GM12878 (cell line): ENCODE measurements around the gene CD300A. TPM values are rescaled to one million over a fixed set of nuclear protein-coding genes. Genes with fewer than 3 reads are reported as not detected.

Experiments
- ATAC-seq: fragments of 200-7000 bp; cut with Tn5 transposase; 3 replicates; pipeline ENCODE4 v1.9.1; 2020; ENCODE audit warnings: mild to moderate bottlenecking, moderate library complexity
- BruUV-seq: library from RNA; stranded (reverse); fragments of 400-500 nt; replicated peaks from 2 replicates; lab custom pipeline; 2021; lab: Mats Ljungman, UMichigan
- CTCF ChIA-PET: fragments of 300-600 bp; sonication (Branson Sonifier 250); formaldehyde crosslinking; extraction: SDS; loops from one replicate; lab custom pipeline; 2021; ENCODE audit warnings: inconsistent platforms; lab: Yijun Ruan, JAX
- POLR2A ChIA-PET: fragments of 350-600 bp; formaldehyde crosslinking; extraction: SDS; loops from one replicate; lab custom pipeline; 2021; ENCODE audit warnings: inconsistent platforms; lab: Charles Lee
- RAD21 ChIA-PET: fragments of 300-600 bp; sonication (Branson Sonifier 250); formaldehyde crosslinking; loops from one replicate; lab custom pipeline; 2023; ENCODE audit warnings: antibody characterized with exemption; ENCODE audit not compliant: unreplicated experiment; lab: Charles Lee
- SMC1A ChIA-PET: fragments of 300-600 bp; sonication (Branson Sonifier 250); formaldehyde crosslinking; loops from one replicate; lab custom pipeline; 2023; ENCODE audit not compliant: unreplicated experiment, uncharacterized antibody; lab: Charles Lee
- DNase-seq: peaks from one replicate; pipeline ENCODE4 v3.0.0-alpha.2; 2011; ENCODE audit warnings: low read depth, low spot score
- FAIRE-seq: peaks from 3 replicates; lab custom pipeline; 2011; peaks lifted over from hg19 to GRCh38; lab: Jason Lieb, UNC
- H2AFZ ChIP-seq: 2 replicates; pipeline ENCODE4 v1.6.0; 2011; ENCODE audit warnings: low read depth, low read length, control low read depth; ENCODE audit not compliant: control insufficient read depth
- H3K27ac ChIP-seq: 2 replicates; pipeline ENCODE4 v1.5.1; 2011; ENCODE audit warnings: control low read depth; ENCODE audit not compliant: control insufficient read depth, insufficient read depth
- H3K27me3 ChIP-seq, 2 experiments: replicated peaks in 1 of 2; 2 replicates each; pipeline versions ENCODE4 v1.6.0 to v1.6.1; 2011; ENCODE audit warnings: low read length in 1 of 2; ENCODE audit not compliant: control insufficient read depth in 2 of 2, insufficient read depth in 2 of 2
- H3K36me3 ChIP-seq, 2 experiments: 2 replicates each; pipeline ENCODE4 v1.5.1; 2011; ENCODE audit warnings: low read length in 1 of 2; ENCODE audit not compliant: control insufficient read depth in 2 of 2, insufficient read depth in 2 of 2
- H3K4me1 ChIP-seq: 2 replicates; pipeline ENCODE4 v1.6.1; 2011; ENCODE audit warnings: mild to moderate bottlenecking, low read length, moderate library complexity, mixed read lengths; ENCODE audit not compliant: control insufficient read depth, insufficient read depth
- H3K4me2 ChIP-seq: 2 replicates; pipeline ENCODE4 v1.6.0; 2011; ENCODE audit warnings: control low read depth; ENCODE audit not compliant: control insufficient read depth, insufficient read depth
- H3K4me3 ChIP-seq: fragments of 200-600 bp; sonication (generic); 2 replicates; pipeline ENCODE4 v1.5.1; 2016
- H3K79me2 ChIP-seq: 2 replicates; pipeline ENCODE4 v1.6.0; 2011; ENCODE audit warnings: low read length; ENCODE audit not compliant: control insufficient read depth, insufficient read depth
- H3K9ac ChIP-seq: 2 replicates; pipeline ENCODE4 v1.8.0; 2011; ENCODE audit warnings: low read length, control low read depth, mixed read lengths; ENCODE audit not compliant: control insufficient read depth, insufficient read depth
- H3K9me3 ChIP-seq: replicated peaks from 3 replicates; pipeline ENCODE4 v1.5.1; 2011; ENCODE audit warnings: mild to moderate bottlenecking, low read length; ENCODE audit not compliant: control insufficient read depth, insufficient read depth
- H4K20me1 ChIP-seq: 2 replicates; pipeline ENCODE4 v1.6.0; 2011; ENCODE audit not compliant: control insufficient read depth, insufficient read depth
- ASH2L ChIP-seq: fragments of 300-600, 200-600 bp; sonication (generic); IDR thresholded peaks from 2 replicates; pipeline ENCODE4 v1.6.1; 2017; ENCODE audit warnings: low read depth, mild to moderate bottlenecking, borderline replicate concordance
- CBX3 ChIP-seq: fragments of 200-600 bp; sonication (generic); IDR thresholded peaks from 2 replicates; pipeline ENCODE4 v1.6.1; 2016; ENCODE audit warnings: low read depth, borderline replicate concordance
- CREM ChIP-seq: IDR thresholded peaks from 2 replicates; pipeline ENCODE4 v1.6.1; 2014; ENCODE audit warnings: antibody characterized with exemption, low read depth
- GABPA ChIP-seq: IDR thresholded peaks from 2 replicates; pipeline ENCODE4 v1.6.1; 2014; ENCODE audit warnings: antibody characterized with exemption, low read depth, mild to moderate bottlenecking, inconsistent platforms
- NFYB ChIP-seq: IDR thresholded peaks from 2 replicates; pipeline ENCODE4 v1.6.1; 2011; ENCODE audit warnings: low read depth, mild to moderate bottlenecking, low read length, improper control_type of control experiment, moderate library complexity; ENCODE audit not compliant: insufficient read depth
- RELA ChIP-seq: fragments of 450-650 bp; IDR thresholded peaks from 2 replicates; pipeline ENCODE4 v1.8.0; 2014; ENCODE audit warnings: borderline replicate concordance; ENCODE audit not compliant: partially characterized antibody
- SIN3A ChIP-seq: IDR thresholded peaks from 2 replicates; pipeline ENCODE4 v1.6.1; 2012; ENCODE audit warnings: low read depth, low read length, improper control_type of control experiment
- WGBS: methylation state at CpG from one replicate; pipeline ENCODE4 v1.1.6; 2016; ENCODE audit warnings: low lambda C conversion rate; ENCODE audit not compliant: insufficient replicate concordance, insufficient coverage; ENCODE audit errors: missing lambda C conversion rate; 5-methylcytosine and 5-hydroxymethylcytosine counted together
- in situ Hi-C: fragments of 300-500 bp; cut with MboI; formaldehyde crosslinking; loops from 9 replicates; pipeline ENCODE4 v1.14.3; 2018; ENCODE audit warnings: mixed read lengths
- intact Hi-C: fragments of 100-400 bp; cut with micrococcal nuclease; formaldehyde crosslinking; loops from one replicate; pipeline ENCODE4 v1.14.2; 2022; ENCODE audit not compliant: unreplicated experiment
- polyA plus RNA-seq, 11 experiments: library from polyadenylated mRNA; depleted of rRNA in 4 of 11; unstranded in 6 of 11; stranded (reverse) in 5 of 11; fragments of >200 nt; fragmentation: Nextera tagmentation in 4 of 11; fragmentation: Illumina TruSeq in 1 of 11; extraction: Ambion mirVana in 4 of 11; extraction: Trizol in 1 of 11; gene quantifications; 1 replicate in 1 of 11; 2 replicates in 10 of 11; pipeline versions ENCODE4 v1.2.1 to v1.2.3, GENCODE V29; 2011 to 2016; ENCODE audit warnings: inconsistent platforms in 2 of 11, missing spikeins in 2 of 11, low read depth in 1 of 11
- total RNA-seq, 4 experiments: library from RNA; depleted of rRNA in 3 of 4; stranded (reverse); fragments of >200 nt in 3 of 4; fragmentation: Illumina TruSeq in 1 of 4; extraction: Trizol in 1 of 4; gene quantifications; 2 replicates each; pipeline versions ENCODE4 v1.2.1 to v1.2.3, GENCODE V29; 2013 to 2021
- TF ChIP-seq, protein P1 (sequence below): IDR thresholded peaks from 2 replicates; pipeline ENCODE4 v1.6.1; 2011; ENCODE audit warnings: borderline replicate concordance, low read depth, mild to moderate bottlenecking, moderate library complexity, low read length; ENCODE audit not compliant: insufficient read depth, poor library complexity, severe bottlenecking
- TF ChIP-seq, protein P2 (sequence below): fragments of 150-350 bp; IDR thresholded peaks from 2 replicates; pipeline ENCODE4 v1.6.1; 2016; ENCODE audit warnings: low read depth, low read length

CD300A gene
- total and polyA plus RNA-seq, 10 of the 15 experiments (the other 5 are each of a cell fraction or from before 2014, with no cell fraction given) = 10.6 to 128 (median 36.1) TPM

DNA sequence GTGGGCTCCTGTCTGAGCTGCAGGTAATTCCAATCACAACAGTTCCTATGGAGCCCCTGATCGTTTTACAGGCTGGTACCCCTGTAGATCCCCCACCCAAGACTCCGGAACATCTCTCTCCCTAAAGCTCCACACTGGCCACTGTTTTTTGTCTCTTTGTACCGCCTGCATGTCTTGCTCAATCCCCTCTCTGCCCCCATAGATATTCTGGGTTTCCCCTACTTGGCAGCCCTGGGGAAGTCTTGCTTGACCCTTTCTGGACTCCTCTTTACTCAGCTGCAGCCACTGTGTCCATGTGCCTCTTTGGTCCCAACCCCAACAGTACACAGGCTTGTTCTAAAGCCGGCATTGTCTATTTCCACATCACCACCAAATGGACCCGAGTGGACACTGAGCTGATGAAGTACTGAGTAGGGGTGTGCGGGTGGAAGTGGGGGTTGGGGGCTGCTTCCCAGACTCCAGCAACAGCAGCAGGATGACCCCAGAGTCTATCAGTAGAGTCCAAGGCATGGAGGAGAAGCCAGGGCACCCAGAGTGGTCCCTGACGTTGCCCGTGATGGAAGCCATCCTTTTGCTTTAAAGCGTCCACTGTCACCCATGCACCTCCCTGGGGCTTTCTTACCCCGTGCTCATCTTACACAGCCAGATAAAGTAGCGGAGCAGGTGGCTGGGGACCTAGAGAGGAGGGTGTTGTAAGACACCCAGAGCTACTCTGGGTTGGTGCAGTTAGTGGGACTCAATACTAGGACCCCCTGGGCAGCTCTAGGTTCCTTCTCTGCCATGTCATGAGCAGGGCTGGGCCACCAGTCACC lies 58.4 kb downstream of the CD300A start:
- TF ChIP-seq CBX3 = no peak
- TF ChIP-seq GABPA = no peak
- no peak for TF ChIP-seq SIN3A
- TF ChIP-seq, protein P1, sequence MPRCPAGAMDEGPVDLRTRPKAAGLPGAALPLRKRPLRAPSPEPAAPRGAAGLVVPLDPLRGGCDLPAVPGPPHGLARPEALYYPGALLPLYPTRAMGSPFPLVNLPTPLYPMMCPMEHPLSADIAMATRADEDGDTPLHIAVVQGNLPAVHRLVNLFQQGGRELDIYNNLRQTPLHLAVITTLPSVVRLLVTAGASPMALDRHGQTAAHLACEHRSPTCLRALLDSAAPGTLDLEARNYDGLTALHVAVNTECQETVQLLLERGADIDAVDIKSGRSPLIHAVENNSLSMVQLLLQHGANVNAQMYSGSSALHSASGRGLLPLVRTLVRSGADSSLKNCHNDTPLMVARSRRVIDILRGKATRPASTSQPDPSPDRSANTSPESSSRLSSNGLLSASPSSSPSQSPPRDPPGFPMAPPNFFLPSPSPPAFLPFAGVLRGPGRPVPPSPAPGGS = no peak
- TF ChIP-seq RELA = no peak
- no peak for TF ChIP-seq NFYB
- no peak for TF ChIP-seq ASH2L
- no peak for TF ChIP-seq CREM
- TF ChIP-seq, protein P2, sequence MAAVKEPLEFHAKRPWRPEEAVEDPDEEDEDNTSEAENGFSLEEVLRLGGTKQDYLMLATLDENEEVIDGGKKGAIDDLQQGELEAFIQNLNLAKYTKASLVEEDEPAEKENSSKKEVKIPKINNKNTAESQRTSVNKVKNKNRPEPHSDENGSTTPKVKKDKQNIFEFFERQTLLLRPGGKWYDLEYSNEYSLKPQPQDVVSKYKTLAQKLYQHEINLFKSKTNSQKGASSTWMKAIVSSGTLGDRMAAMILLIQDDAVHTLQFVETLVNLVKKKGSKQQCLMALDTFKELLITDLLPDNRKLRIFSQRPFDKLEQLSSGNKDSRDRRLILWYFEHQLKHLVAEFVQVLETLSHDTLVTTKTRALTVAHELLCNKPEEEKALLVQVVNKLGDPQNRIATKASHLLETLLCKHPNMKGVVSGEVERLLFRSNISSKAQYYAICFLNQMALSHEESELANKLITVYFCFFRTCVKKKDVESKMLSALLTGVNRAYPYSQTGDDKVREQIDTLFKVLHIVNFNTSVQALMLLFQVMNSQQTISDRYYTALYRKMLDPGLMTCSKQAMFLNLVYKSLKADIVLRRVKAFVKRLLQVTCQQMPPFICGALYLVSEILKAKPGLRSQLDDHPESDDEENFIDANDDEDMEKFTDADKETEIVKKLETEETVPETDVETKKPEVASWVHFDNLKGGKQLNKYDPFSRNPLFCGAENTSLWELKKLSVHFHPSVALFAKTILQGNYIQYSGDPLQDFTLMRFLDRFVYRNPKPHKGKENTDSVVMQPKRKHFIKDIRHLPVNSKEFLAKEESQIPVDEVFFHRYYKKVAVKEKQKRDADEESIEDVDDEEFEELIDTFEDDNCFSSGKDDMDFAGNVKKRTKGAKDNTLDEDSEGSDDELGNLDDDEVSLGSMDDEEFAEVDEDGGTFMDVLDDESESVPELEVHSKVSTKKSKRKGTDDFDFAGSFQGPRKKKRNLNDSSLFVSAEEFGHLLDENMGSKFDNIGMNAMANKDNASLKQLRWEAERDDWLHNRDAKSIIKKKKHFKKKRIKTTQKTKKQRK = no peak
- intact Hi-C loops (no loop called here), in situ Hi-C loops (no loop called here)
- Histone ChIP-seq H3K4me2 (no peak overlapping the region), H3K9ac (no peak overlapping the region), H2AFZ (no peak overlapping the region), H3K4me3 (no peak overlapping the region), H3K27ac (no peak overlapping the region), H3K27me3 (no peaks in the 10 kb centered on the region; a peak in 1 of 4 replicates), H3K9me3 (no peaks in the 10 kb centered on the region; the same call in 2 of the 3 replicates), H3K79me2 (no peaks in the 10 kb centered on the region), H4K20me1 (no peaks in the 10 kb centered on the region), H3K4me1 (peaks cover 15% of the 10 kb centered on the region), H3K36me3 (no peaks in the 10 kb centered on the region)
- POLR2A ChIA-PET = interaction anchor here (0.6 kb wide), 1 partner anchor 110 kb away, joined by 3 read pairs; no protein-coding TSS in a partner anchor
- ATAC-seq (no peak), DNase-seq (no peak), FAIRE-seq (no peak)
- 29% methylated on average over 11 of the region's 11 CpGs for WGBS
- SMC1A ChIA-PET = interaction anchor here (0.8 to 1.1 kb wide), 2 partner anchors 13 to 28 kb away, joined by 3 read pairs; no protein-coding TSS in a partner anchor
- CTCF ChIA-PET = interaction anchor here (0.7 to 1.2 kb wide), 2 partner anchors 68 to 132 kb away, joined by 4 read pairs; no protein-coding TSS in a partner anchor
- RAD21 ChIA-PET = interaction anchor here (0.6 to 4.7 kb wide), 3 partner anchors 11 to 12 kb away, joined by 4 to 22 read pairs (median 5); no protein-coding TSS in a partner anchor
- BruUV-seq = no TSS peak
